GM19240 (cell line): ENCODE results near the gene EFNA2.
"Not testable (repeated sequence)": the region's sequence is repeated elsewhere in the genome, so short reads cannot be mapped to it uniquely, and the experiment has no call there.

Source experiments
- DNase-seq: peaks from one replicate; pipeline ENCODE4 v3.0.0; 2011; ENCODE audit warnings: low spot score; ENCODE audit not compliant: insufficient read length

The EFNA2 gene

DNA sequence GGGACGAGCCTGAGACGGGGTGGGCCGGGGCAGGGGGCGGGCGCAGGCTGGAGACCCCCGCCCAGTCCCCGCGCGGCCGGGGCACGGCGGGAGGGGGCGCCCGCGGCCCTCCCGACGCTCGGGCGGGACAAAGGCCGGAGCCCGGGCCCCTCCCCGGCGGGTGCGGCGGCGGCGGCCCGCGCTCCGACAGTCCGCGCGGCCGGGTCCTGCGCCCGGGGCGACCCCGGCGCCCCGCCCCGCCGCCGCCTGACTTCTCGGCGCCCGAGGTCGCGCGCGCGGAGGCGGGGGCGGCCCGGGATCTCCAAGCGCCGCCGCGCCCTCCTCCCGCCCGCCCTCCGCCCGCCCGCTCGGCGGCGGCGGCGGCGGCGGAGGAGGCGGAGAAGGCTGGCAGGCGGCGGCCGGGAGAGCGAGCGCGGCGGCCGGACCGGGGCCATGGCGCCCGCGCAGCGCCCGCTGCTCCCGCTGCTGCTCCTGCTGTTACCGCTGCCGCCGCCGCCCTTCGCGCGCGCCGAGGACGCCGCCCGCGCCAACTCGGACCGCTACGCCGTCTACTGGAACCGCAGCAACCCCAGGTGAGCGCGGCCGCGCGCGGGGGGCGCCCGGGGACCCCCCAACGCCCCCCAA lies at the start of gene EFNA2:
Gene EFNA2, plus strand, starts transcription at position 137 of the 624 bp plus-strand sequence. Its CDS starts 296 bp downstream, at position 433.
- DNase-seq = no peak

DNA sequence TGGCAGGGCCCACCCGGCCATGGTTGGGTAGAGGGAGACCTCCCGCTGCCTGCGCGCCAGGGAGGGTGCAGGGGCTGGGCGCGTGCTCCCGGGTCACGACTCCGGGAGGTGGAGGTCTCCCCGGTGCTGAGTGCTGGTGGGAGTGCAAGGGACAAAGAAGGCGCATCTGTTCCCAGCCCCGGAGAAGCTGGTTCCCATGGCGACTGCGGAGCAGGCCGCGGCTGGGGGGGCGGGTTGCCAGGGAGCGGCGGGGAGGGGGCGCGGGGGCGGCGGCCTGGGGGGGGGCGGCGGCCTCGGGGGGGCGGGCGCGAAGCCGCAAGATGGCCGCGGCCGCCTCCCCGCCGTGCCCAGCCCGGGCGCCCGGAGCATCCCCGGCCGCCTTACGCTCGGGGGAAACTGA lies 49.1 kb upstream of the EFNA2 start:
- no peak for DNase-seq

DNA sequence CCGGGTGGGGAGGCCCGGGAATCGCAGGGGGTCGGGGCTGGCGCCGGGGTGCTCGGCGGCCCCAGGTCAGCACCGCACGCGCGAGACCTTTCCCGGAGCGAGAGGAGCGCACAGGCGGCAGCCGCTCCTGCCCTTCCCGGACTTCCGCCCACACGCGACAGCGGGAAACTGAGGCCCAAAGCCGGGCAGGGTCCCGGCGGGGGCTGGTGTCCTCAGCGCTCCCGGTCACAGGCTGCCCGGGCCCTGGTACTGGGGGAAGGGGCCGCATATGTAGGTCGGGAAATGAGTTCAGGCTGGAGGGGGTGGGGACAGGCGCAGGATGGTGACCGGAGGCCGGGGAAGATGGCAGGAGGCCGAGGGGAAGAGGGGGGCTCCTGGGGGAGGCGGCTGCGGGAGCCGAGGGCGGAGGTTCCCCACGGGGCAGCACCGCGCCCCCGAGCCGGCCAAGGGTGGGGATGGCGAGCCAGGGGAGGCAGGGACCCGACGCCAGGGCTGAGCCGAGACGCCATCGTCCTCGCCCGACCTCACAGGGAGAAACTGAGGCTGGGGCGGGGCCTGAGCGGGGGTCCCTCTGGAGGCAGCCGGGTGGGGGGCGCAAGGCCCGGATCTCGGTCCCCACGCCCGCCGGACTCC lies 48.5 kb upstream of the EFNA2 start:
- no peak for DNase-seq

DNA sequence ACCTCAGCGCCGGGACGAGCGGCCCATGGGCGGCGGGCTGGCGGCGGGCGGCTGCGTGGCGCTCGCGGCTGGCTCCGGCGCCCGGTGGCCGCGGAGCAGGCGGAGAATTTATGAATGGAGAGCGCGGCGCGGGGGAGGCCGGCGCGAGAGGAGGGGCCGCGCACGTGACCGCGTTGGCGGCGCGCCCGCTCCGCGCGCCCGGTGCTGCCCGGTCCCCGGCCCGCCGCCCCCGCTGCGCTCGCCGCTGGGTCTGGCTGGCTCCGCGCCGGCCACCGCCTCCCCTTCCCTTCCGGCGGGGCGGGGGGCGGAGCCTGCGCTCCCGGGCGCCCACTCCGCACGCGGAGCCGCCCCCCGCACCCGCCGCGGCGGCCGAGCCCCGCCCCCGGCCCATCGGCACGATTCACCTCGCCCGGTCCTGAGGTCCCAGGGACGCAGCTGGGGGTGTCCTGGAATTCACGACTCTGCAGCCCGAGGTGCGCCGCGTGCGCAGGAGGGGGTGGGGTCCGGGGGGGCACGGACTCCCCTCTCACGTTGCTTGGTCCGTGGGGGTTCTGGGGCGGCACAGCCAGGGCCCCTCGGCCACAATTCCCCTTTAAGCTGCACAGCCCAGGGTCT lies 47.8 kb upstream of the EFNA2 start, which contains the start of gene CBARP:
Gene CBARP, minus strand, starts transcription at position 252 of the 615 bp plus-strand sequence. CDS start 1,905 bp downstream, outside the sequence.
- no peak for DNase-seq

DNA sequence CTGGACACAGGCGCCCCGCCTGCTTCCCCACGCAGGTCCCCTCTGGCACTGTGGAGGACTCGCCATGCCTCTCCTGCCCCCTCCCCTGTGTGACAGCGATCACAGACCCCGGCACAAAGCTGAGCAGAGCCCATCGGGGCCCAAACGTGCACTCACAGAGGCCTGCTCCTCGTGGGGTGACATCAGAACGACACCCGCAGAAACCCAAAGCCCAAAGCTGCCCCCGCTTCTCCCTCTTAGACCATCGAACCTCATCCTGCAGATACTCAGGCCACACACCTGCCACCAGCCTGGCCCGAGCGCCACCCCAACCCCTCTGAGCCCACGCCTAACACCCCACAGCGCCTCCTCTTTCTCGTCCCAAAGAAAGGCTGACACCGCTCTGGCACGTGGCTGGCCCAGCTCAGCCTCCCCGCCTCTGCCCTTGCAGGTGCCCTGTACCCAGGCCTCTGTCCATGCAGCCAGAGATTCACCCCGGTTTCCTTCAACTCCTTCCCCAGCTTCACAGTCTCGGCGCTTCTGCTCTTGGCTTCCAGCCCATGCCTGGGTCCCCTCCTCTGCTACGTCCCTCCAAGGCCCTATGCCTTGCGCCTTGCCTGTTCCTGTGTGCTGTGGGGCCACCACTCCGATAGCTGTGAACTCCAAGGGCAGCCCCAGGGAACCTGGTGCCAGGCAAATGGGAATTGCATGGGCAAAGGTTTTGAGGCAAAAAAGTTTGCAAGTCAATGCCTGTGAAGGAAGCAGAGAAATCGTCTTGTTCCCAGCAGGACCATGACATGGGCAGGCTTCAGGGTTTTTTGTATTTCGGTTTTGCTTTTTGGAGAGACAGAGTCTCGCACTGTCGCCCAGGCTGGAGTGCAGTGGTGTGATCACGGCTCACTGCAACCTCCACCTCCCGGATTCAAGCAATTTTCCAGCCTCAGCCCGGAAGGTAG lies 47.0 kb upstream of the EFNA2 start:
- DNase-seq = no peak

DNA sequence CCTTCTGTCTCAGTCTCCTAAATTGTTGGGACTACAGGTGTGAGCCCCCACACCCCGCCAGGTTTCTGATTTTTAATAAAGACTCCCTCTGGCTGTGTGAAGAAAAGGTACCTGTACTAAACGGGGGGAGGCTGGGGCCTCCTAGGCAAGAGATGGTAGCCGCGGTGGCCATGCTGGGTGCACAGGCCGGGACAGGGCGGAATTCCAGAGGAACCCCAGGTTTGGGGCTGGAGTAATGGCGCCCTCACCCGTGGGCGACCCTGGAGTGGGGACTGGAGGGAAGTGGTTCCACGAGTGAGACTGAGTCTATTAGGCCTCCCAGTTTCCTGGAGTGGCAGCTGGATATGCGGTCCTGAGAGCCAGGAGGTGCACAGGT lies 46.3 kb upstream of the EFNA2 start:
- DNase-seq = no peak

DNA sequence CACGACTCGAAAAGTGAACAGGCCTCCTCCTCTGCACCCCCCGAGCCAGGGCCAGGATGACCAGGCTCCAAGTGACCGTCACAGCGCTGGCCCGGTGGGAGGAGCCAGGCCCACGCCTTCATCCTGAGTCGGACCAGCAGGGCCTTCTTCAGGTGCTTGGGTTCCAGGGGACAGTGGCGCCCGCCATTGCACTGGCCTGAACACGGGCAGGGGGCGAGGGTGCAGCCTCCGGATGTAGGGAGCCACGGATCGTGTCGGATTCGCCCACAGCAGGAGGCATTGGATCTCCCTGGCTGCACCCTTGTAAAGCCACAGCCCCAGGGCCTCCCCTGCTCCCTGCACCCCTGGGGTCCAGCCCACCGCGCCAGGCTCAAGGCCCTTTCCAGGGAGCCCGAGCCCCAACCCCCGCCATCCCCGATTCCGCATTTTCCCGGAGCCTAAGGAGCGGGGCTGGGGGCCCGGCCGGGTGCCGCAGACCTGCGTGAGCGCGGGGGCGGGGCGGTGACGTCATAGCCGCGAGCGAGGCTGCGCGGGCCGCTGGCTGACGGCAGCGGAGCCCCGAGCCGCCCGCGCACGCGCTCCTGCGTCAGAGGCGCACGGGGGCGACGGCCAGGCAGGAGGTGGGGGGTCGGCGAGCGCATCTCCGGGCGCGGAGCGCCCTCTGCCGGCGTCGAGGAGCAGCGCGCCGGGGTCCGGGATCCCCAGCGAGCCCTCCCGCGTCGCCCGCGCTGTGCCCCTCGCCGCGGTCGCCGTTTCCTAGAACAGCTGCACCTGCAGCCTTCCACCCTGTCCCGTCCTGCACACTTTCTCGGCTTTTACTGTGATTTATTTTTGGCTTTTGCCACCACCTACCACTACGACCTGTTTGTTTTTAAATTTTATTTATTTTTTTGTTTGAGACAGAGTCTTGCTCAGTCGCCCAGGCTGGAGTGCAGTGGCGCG lies 45.6 kb upstream of the EFNA2 start:
- peak; percentile 99 for DNase-seq

DNA sequence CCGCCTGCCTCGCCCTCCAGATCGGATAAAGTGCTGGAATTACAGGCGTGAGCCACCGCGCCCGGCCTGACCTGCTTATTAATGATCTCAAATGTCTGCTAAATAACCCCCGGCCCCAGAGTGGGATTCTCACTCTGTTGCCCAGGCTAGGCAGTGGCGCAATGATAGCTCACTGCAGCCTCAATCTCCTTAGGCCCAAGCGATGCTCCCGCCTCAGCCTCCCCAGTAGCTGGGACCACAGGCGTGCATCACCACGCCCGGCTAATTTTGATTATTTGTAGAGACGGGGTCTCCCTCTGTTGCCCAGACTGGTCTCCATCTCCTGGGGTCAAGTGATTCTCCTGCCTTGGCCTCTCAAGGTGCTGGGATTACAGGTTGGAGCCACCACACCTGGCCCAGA lies 44.7 kb upstream of the EFNA2 start:
- no peak for DNase-seq

DNA sequence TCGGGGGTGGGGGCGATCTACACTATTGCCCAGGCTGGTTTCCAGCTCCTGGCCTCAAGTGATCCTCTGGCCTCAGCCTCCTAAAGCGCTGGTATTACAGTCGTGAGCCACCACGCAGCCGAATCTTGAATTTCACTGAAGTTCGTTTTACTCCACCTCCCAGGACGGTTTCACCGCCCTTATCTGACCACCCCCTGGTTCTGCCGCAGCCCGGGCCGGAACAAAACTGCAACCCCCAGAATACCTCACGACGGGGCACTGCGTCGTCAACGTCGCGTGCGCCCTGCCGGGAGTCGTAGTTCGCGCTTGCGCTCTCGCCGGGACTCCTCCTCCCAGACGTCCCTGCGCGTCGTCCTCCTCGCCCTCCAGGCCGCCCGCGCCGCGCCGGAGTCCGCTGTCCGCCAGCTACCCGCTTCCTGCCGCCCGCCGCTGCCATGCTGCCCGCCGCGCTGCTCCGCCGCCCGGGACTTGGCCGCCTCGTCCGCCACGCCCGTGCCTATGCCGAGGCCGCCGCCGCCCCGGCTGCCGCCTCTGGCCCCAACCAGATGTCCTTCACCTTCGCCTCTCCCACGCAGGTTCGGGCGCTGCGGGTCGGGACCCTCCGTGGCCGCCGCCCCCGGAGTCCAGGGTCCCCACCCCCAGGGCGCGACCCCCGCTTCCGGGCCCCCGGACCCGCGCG lies 44.1 kb upstream of the EFNA2 start, which contains the start of gene ATP5F1D:
Gene ATP5F1D, plus strand, starts transcription at position 335 of the 679 bp plus-strand sequence. Its CDS starts 100 bp downstream, at position 435.
- peak; percentile 100 for DNase-seq

DNA sequence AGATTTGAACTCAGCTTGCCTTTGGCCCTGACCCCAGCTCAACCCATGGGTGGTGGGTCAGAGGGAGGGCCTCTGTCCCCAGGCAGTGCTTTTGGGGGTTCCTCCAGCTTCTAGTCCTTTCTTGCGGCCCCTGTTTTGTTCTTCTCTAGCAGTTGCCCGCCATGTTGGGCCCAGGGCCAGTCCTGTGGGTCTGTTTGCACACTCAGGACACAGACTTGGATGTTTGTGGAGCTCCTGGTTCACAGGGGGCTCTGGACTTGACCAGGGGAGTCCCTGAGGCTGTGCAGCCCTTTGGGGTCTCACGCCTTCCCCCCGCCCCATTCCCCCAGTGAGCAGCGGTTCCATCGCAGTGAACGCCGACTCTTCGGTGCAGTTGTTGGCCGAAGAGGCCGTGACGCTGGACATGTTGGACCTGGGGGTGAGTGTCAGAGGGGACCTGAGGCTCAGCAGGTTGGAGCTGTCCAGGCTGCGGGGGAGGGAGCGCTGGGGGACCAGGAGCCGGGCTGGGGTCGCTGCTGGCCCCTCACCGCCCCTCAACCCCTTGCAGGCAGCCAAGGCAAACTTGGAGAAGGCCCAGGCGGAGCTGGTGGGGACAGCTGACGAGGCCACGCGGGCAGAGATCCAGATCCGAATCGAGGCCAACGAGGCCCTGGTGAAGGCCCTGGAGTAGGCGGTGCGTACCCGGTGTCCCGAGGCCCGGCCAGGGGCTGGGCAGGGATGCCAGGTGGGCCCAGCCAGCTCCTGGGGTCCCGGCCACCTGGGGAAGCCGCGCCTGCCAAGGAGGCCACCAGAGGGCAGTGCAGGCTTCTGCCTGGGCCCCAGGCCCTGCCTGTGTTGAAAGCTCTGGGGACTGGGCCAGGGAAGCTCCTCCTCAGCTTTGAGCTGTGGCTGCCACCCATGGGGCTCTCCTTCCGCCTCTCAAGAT lies 41.6 kb upstream of the EFNA2 start:
- peak; percentile 93 for DNase-seq

DNA sequence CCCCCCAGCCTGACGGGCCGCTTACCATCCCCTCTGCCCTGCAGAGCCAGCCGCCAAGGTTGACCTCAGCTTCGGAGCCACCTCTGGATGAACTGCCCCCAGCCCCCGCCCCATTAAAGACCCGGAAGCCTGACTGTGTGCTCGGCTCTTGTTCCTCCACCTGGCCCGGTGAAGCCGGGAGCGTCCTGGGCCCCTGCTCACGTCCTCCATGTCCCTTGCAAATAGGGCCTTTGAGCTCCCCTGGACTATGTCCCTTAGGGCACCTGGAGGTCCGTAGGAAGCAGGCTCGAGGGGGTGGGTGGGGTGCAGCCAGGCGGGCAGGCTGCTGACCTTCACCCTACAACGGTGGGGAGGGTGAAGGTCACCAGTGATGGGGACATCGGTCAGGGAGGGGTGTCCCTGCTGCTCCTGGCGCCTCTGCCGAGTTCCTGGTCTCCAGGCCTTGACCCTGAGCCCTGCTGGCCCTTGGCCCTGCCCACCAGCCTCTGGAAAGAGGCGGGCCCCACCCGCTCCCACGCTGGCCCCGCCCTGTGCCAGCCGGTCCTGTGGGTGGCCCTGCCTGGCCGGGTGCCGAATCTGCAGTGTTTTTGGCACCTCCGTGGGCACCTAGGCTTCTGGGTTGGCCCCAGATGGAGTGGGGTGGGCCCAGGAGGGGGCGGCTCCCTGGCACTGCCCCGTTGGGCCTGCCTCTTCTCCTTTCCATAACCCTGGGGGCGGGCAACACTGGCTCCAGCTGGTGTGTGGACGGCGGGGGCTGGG lies 40.8 kb upstream of the EFNA2 start:
- no peak for DNase-seq

DNA sequence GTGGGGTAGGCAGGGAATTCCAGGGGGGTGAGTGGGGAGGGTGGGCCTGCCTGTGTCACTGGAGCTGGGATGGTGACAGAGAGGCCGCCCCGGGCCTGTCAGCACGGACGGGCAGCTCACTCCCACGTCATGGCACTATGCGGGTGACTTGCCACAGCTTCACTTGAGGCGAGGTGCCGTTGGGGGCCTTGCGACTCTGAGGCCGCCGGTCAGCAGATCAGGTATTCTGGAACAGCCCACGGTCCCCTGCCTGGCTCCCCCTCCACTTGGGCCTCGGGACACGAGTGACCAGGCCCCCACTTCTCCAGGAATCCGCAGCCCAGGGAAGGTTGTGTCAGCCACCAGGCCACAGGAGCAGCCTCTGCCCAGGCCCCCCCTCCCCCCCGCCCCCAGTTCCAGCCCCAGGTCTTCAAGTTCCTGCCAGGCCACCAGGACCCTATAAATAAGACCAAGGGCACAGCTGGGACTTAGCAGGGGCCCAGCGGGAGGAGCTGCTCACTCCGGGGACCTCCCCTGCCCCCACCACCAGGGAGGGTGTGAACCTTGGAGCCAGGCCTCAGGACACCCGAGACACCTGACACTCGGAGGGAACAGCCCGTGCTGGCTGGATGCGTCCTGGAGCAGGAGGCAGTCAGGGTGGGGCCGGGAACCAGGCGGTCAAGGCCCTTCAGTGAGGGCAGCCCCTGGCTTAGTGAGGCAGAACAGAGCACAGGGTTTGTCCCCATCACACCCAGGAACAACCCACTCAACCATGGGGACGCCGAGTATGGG lies 40.0 kb upstream of the EFNA2 start:
- no peak for DNase-seq

DNA sequence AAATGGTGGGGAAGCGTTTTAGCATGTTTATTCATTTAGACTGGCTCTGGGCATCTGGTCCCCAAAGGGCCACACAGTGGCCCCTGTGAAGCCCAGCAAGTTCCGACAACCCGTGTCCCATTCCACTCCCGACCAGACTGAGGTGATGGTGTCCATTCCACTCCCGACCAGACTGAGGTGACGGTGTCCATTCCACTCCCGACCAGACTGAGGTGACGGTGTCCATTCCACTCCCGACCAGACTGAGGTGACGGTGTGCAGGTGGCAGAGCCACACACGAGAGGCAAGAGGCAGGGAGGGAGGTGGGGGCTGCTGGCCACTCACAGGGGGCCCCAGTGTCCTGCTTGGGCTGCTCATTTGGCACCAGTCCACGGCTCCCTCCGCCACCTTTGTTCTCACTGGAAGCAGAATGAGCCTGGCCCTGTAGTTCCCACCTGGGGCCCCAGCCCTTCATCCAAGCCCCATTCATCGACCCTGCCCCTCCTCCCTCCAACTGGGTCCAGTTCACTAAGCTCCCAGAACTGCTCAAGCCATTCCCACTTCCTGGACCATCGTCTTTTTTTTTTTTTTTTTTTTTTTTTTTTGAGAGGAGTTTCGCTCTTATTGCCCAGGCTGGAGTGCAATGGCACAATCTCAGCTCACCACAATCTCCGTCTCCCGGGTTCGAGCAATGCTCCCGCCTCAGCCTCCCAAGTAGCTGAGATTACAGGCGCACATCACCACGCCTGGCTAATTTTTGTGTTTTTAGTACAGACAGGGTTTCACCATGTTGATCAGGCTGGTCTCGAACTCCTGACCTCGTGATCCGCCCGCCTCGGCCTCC lies 39.2 kb upstream of the EFNA2 start:
- DNase-seq = not testable (repeated sequence)

DNA sequence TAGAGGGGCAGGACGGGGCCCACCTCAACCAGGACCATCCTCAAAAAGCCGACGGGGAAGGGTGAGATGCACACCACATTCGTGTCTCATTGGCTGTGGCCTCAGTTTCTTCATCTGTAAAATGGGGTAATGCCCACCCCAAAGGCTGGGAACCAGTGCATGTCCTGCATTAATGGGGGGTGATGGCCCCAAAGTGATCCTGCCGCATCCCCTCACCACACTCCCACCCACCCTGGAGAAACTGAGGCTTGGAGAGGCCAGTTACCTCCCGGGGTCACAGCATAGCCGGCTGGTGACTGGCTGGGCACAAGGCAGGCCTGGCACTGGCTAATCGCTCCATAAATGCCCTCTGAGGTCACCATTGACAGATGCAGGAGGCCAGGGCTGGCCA lies 37.9 kb upstream of the EFNA2 start:
- no peak for DNase-seq

DNA sequence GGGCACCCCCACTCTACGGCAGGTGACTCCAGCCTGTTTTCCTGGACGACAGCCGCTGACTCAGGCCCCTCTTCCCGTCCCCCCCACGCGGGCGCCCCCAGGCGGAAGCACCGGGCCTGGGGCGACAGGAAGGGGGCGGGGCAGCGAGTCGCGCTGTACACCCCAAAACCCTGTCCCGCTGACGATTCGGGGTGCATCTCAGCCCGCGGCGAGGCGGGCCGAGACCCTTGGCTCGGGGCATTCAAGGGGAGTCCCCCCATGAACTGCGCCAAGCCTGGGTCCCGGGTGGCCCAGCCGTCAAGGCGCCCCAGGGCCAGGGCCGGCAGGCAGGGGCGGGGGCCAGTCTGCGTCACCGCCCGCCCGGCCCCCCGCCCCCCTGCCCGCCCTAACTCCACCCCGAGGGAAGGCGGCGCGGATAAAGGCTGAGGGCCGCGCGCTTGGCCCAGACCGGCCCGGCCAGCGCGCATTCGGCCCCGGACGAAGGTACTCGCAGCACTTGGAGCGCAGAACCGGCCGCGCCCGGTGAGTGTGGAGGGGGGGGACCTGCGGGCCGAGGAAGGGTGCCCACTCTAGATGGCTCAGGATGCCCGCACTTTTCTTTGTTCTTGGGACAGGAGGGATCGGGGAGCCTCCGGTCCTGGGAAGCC lies 37.4 kb upstream of the EFNA2 start, which contains the start of gene MIDN:
Gene MIDN, plus strand, starts transcription at position 445 of the 647 bp plus-strand sequence. CDS start 1,714 bp downstream, outside the sequence.
- no peak for DNase-seq
